Measurements from ENCODE around the gene CPEB4. TPM values are rescaled to one million over a fixed set of nuclear protein-coding genes. Genes with fewer than 3 reads are reported as not detected.

Gene CPEB4
- total and polyA plus RNA-seq, 2 of the 8 experiments (the other 6 are each of a cell fraction or from before 2014, with no cell fraction given) = 8.4 to 13.4 TPM

- Histone ChIP-seq H2AFZ (ENCODE audit: low read length) (no peak overlapping the region), H3K9me3 (ENCODE audit: insufficient read depth in 2 of 2, low read depth in 1 of 2, low read length in 1 of 2) (no peaks in the 10 kb centered on the region), H4K5ac (ENCODE audit: insufficient read length, low read depth, low read length) (no peak overlapping the region), H3K9ac (replicated peaks in 1 of 4; ENCODE audit: extremely low read depth in 1 of 4, low read depth in 3 of 4, low read length in 3 of 4) (no peak overlapping the region), H3K79me2 (ENCODE audit: control insufficient read depth in 1 of 2, insufficient read depth in 2 of 2, low read length in 2 of 2) (no peaks in the 10 kb centered on the region), H4K20me1 (replicated peaks in 1 of 2; ENCODE audit: control insufficient read depth in 1 of 2, insufficient read depth in 2 of 2, low read length in 2 of 2) (no peaks in the 10 kb centered on the region), H3K79me1 (ENCODE audit: low read depth, low read length) (no peaks in the 10 kb centered on the region), H2BK120ac (replicated peaks; ENCODE audit: low read depth, low read length) (no peak overlapping the region), H4K91ac (replicated peaks; ENCODE audit: insufficient read length, low read length) (no peak overlapping the region), H2BK5ac (ENCODE audit: low read depth, low read length) (no peak overlapping the region), H3K4me1 (replicated peaks in 1 of 4; ENCODE audit: control insufficient read depth in 3 of 4, insufficient read depth in 4 of 4, low read length in 3 of 4) (peaks cover 3 to 16% (median 13%) of the 10 kb centered on the region in 4 experiments; a peak in 5 of 7 replicates), H3K18ac (ENCODE audit: extremely low read depth, low read length) (no peak overlapping the region), H3K27ac (ENCODE audit: low read depth, low read length) (no peak overlapping the region), H3K36me3 (ENCODE audit: control insufficient read depth in 2 of 4, insufficient read depth in 4 of 4, low read length in 3 of 4) (no peaks in the 10 kb centered on the region), H3K4me3 (ENCODE audit: extremely low read depth in 1 of 4, insufficient read depth in 2 of 4, low read depth in 3 of 4, low read length in 4 of 4) (no peak overlapping the region), H2AK5ac (ENCODE audit: low read depth, low read length) (no peak overlapping the region), H3K4ac (replicated peaks; ENCODE audit: insufficient read length, low read depth, low read length) (no peak overlapping the region), H2BK20ac (ENCODE audit: low read length) (no peak overlapping the region), H2BK12ac (ENCODE audit: low read depth, low read length) (no peak overlapping the region), H3K27me3 (replicated peaks in 1 of 4; ENCODE audit: control insufficient read depth in 3 of 4, extremely low read depth in 1 of 4, insufficient read depth in 3 of 4, low read length in 3 of 4) (no peaks in the 10 kb centered on the region), H4K8ac (ENCODE audit: extremely low read depth, insufficient read depth, low read length) (no peak overlapping the region), H3K4me2 (ENCODE audit: insufficient read depth in 1 of 2, low read depth in 2 of 2, low read length in 2 of 2) (no peak overlapping the region), H3K56ac (replicated peaks; ENCODE audit: insufficient read length, low read depth, low read length) (no peak overlapping the region), H3K14ac (ENCODE audit: insufficient read length) (no peak overlapping the region), H2BK15ac (ENCODE audit: low read length) (no peak overlapping the region), H3K23me2 (ENCODE audit: low read depth, low read length) (peaks cover 1% of the 10 kb centered on the region; the same call in 1 of the 2 replicates), H3K23ac (ENCODE audit: insufficient read length) (no peak overlapping the region)
- no peak for TF ChIP-seq RNF2 (IDR thresholded peaks at IDR 0.05; ENCODE audit: borderline replicate concordance, low read depth, low read length, missing control alignments, poor library complexity, severe bottlenecking)
- no peak for TF ChIP-seq RFX5 (IDR thresholded peaks at IDR 0.05; ENCODE audit: borderline replicate concordance, low read depth, low read length)
- no peak for TF ChIP-seq PHF8 (conservative IDR thresholded peaks at IDR 0.05; ENCODE audit: low read depth, low read length)
- no peak for TF ChIP-seq CHD2 (IDR thresholded peaks at IDR 0.05; ENCODE audit: low read length)
- no peak for TF ChIP-seq JUN (IDR thresholded peaks at IDR 0.05; ENCODE audit: low read depth, low read length)
- no peak for TF ChIP-seq SAP30 (IDR thresholded peaks at IDR 0.05; ENCODE audit: insufficient read depth, insufficient replicate concordance, low read length)
- no peak for TF ChIP-seq KDM5A (IDR thresholded peaks at IDR 0.05; ENCODE audit: low read length)
- no peak for TF ChIP-seq SIX5 (IDR thresholded peaks at IDR 0.05; ENCODE audit: low read depth, low read length)
- TF ChIP-seq SIN3A (conservative IDR thresholded peaks at IDR 0.05 in 1 of 2, IDR thresholded peaks at IDR 0.05 in 1 of 2; ENCODE audit: low read depth in 1 of 2, low read length in 2 of 2) = no peak
- no peak for TF ChIP-seq CHD1 (IDR thresholded peaks at IDR 0.05; ENCODE audit: low read depth, low read length)
- CTCF ChIA-PET (ENCODE audit: partially characterized antibody) = interaction anchor here (0.6 to 3.7 kb wide), 3 partner anchors 13 to 1655 kb away, joined by 3 to 22 read pairs (median 3); no protein-coding TSS in a partner anchor
- DNase-seq (ENCODE audit: low read depth in 1 of 2, low spot score in 2 of 2) = no peak
- WGBS, 2 experiments (ENCODE audit: extremely low coverage in 1 of 2, insufficient coverage in 1 of 2, insufficient read length in 1 of 2, insufficient replicate concordance in 2 of 2, low coverage in 1 of 2, low lambda C conversion rate in 2 of 2, missing lambda C conversion rate in 1 of 2) = 92% methylated on average over 2 of the region's 2 CpGs; no CpG with 5 or more reads in 1 of the 2 experiments
- POLR2A ChIA-PET (ENCODE audit: partially characterized antibody) = interaction anchor here (3.6 kb wide), 1 partner anchor 11 kb away, joined by 64 read pairs; no protein-coding TSS in a partner anchor
- no peak for FAIRE-seq
These were observed 72.8 kb downstream of the CPEB4 start for GRCh38 chr5:173960986-173961385.

Measured in H1 (cell line).